ENCODE results near the gene CFAP99.

GRCh38 chr4:2486981-2487380 lies 68.2 kb downstream of the CFAP99 start:
- TF ChIP-seq, protein P1, sequence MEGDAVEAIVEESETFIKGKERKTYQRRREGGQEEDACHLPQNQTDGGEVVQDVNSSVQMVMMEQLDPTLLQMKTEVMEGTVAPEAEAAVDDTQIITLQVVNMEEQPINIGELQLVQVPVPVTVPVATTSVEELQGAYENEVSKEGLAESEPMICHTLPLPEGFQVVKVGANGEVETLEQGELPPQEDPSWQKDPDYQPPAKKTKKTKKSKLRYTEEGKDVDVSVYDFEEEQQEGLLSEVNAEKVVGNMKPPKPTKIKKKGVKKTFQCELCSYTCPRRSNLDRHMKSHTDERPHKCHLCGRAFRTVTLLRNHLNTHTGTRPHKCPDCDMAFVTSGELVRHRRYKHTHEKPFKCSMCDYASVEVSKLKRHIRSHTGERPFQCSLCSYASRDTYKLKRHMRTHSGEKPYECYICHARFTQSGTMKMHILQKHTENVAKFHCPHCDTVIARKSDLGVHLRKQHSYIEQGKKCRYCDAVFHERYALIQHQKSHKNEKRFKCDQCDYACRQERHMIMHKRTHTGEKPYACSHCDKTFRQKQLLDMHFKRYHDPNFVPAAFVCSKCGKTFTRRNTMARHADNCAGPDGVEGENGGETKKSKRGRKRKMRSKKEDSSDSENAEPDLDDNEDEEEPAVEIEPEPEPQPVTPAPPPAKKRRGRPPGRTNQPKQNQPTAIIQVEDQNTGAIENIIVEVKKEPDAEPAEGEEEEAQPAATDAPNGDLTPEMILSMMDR (IDR thresholded peaks at IDR 0.05), result no peak
- TF ChIP-seq POLR2A (IDR thresholded peaks at IDR 0.05), result no peak
